H9 (cell line): Measurements from ENCODE around the gene VAMP2. TPM values are rescaled to one million over a fixed set of nuclear protein-coding genes. Genes with fewer than 3 reads are reported as not detected.

ENCODE experiments used
- DNase-seq: peaks from one replicate; pipeline ENCODE4 v3.0.0-alpha.2; 2017
- H2AFZ ChIP-seq: one replicate; pipeline ENCODE4 v1.6.1; 2013; ENCODE audit warnings: mild to moderate bottlenecking, low read length, control low read depth, moderate library complexity
- H2AK5ac ChIP-seq: 2 replicates; pipeline ENCODE4 v1.6.1; 2013; ENCODE audit warnings: low read length, control low read depth, mixed read lengths; ENCODE audit not compliant: insufficient read length
- H2BK120ac ChIP-seq: one replicate; pipeline ENCODE4 v1.6.1; 2013; ENCODE audit warnings: low read depth, mild to moderate bottlenecking, low read length, control low read depth, inconsistent platforms; ENCODE audit not compliant: poor library complexity, severe bottlenecking
- H2BK12ac ChIP-seq: 2 replicates; pipeline ENCODE4 v1.6.1; 2013; ENCODE audit warnings: low read length, control low read depth, mixed read lengths, low read depth; ENCODE audit not compliant: insufficient read length
- H2BK15ac ChIP-seq: 2 replicates; pipeline ENCODE4 v1.6.1; 2013; ENCODE audit warnings: low read depth, low read length, control low read depth
- H2BK20ac ChIP-seq: one replicate; pipeline ENCODE4 v1.6.1; 2013; ENCODE audit warnings: low read depth, mild to moderate bottlenecking, low read length, control low read depth, inconsistent platforms; ENCODE audit not compliant: poor library complexity, severe bottlenecking
- H2BK5ac ChIP-seq: 2 replicates; pipeline ENCODE4 v1.6.1; 2013; ENCODE audit warnings: low read length, control low read depth, mixed read lengths; ENCODE audit not compliant: insufficient read length
- H3K14ac ChIP-seq: 2 replicates; pipeline ENCODE4 v1.6.1; 2013; ENCODE audit warnings: low read length, control low read depth; ENCODE audit not compliant: insufficient read depth
- H3K18ac ChIP-seq: 2 replicates; pipeline ENCODE4 v1.6.1; 2013; ENCODE audit warnings: low read depth, mild to moderate bottlenecking, mixed read lengths, low read length, control low read depth; ENCODE audit not compliant: insufficient read length
- H3K23ac ChIP-seq: 2 replicates; pipeline ENCODE4 v1.6.1; 2013; ENCODE audit warnings: low read length, control low read depth, mixed read lengths, low read depth; ENCODE audit not compliant: insufficient read length
- H3K23me2 ChIP-seq: 2 replicates; pipeline ENCODE4 v1.6.1; 2013; ENCODE audit warnings: low read depth, mild to moderate bottlenecking, mixed read lengths, low read length, control low read depth; ENCODE audit not compliant: insufficient read length, poor library complexity, severe bottlenecking
- H3K27ac ChIP-seq: 2 replicates; pipeline ENCODE4 v1.5.1; 2013; ENCODE audit warnings: low read length, control low read depth, mixed read lengths, low read depth; ENCODE audit not compliant: insufficient read length
- H3K27me3 ChIP-seq: 2 replicates; pipeline ENCODE4 v1.6.1; 2013; ENCODE audit warnings: low read length, control low read depth, inconsistent platforms; ENCODE audit not compliant: insufficient read depth
- H3K4ac ChIP-seq: 2 replicates; pipeline ENCODE4 v1.6.1; 2013; ENCODE audit warnings: low read depth, mild to moderate bottlenecking, control low read depth, inconsistent platforms, low read length, moderate library complexity
- H3K4me1 ChIP-seq: 2 replicates; pipeline ENCODE4 v1.6.1; 2013; ENCODE audit warnings: low read length, control low read depth, inconsistent platforms; ENCODE audit not compliant: insufficient read depth
- H3K4me2 ChIP-seq: 2 replicates; pipeline ENCODE4 v1.6.1; 2013; ENCODE audit warnings: low read length, control low read depth, mixed read lengths; ENCODE audit not compliant: insufficient read length, insufficient read depth
- H3K56ac ChIP-seq: 2 replicates; pipeline ENCODE4 v1.6.1; 2013; ENCODE audit warnings: low read depth, mild to moderate bottlenecking, mixed read lengths, low read length, control low read depth; ENCODE audit not compliant: insufficient read length
- H3K79me1 ChIP-seq: 2 replicates; pipeline ENCODE4 v1.6.1; 2013; ENCODE audit warnings: low read depth, mild to moderate bottlenecking, moderate library complexity, low read length, control low read depth, inconsistent platforms; ENCODE audit not compliant: insufficient read depth, poor library complexity, severe bottlenecking
- H3K79me2 ChIP-seq: 2 replicates; pipeline ENCODE4 v1.6.1; 2013; ENCODE audit warnings: low read length, control low read depth, inconsistent platforms; ENCODE audit not compliant: insufficient read depth
- H3K9ac ChIP-seq: 2 replicates; pipeline ENCODE4 v1.6.1; 2013; ENCODE audit warnings: low read length, control low read depth, mixed read lengths; ENCODE audit not compliant: insufficient read length; ENCODE audit errors: extremely low read depth
- H3K9me3 ChIP-seq: one replicate; pipeline ENCODE4 v1.6.1; 2013; ENCODE audit warnings: low read depth, low read length, inconsistent platforms; ENCODE audit not compliant: control insufficient read depth
- H3T11ph ChIP-seq: one replicate; pipeline ENCODE4 v1.6.1; 2013; ENCODE audit warnings: mild to moderate bottlenecking, low read length, control low read depth, inconsistent platforms
- H4K20me1 ChIP-seq: one replicate; pipeline ENCODE4 v1.6.1; 2013; ENCODE audit not compliant: control insufficient read depth, insufficient read length, insufficient read depth
- H4K5ac ChIP-seq: 2 replicates; pipeline ENCODE4 v1.6.1; 2013; ENCODE audit warnings: low read depth, mild to moderate bottlenecking, mixed read lengths, low read length, control low read depth; ENCODE audit not compliant: insufficient read length
- H4K8ac ChIP-seq: replicated peaks from 2 replicates; pipeline ENCODE4 v1.6.1; 2013; ENCODE audit warnings: low read length, control low read depth, mixed read lengths, low read depth; ENCODE audit not compliant: insufficient read length
- H4K91ac ChIP-seq: 2 replicates; pipeline ENCODE4 v1.6.1; 2013; ENCODE audit warnings: low read depth, mild to moderate bottlenecking, moderate library complexity, mixed read lengths, low read length, control low read depth; ENCODE audit not compliant: insufficient read length
- H3K27ac Mint-ChIP-seq, 3 experiments: 2 replicates in 2 of 3; 3 replicates in 1 of 3; pipeline ENCODE4 v1.8.0; 2020 to 2021; ENCODE audit warnings: mixed read lengths in 3 of 3, mild to moderate bottlenecking in 1 of 3, moderate library complexity in 1 of 3
- H3K27me3 Mint-ChIP-seq: 2 replicates; pipeline ENCODE4 v1.8.0; 2021; ENCODE audit warnings: low read depth, mild to moderate bottlenecking, moderate library complexity, mixed read lengths
- H3K36me3 Mint-ChIP-seq, 3 experiments: 2 replicates in 2 of 3; 3 replicates in 1 of 3; pipeline ENCODE4 v1.8.0; 2020 to 2021; ENCODE audit warnings: low read depth in 3 of 3, mixed read lengths in 3 of 3; ENCODE audit not compliant: insufficient read depth in 1 of 3
- H3K4me1 Mint-ChIP-seq, 2 experiments: 2 replicates each; pipeline ENCODE4 v1.8.0; 2020; ENCODE audit warnings: mixed read lengths in 2 of 2
- H3K4me3 Mint-ChIP-seq, 2 experiments: 2 replicates in 1 of 2; 3 replicates in 1 of 2; pipeline ENCODE4 v1.8.0; 2020 to 2021; ENCODE audit warnings: mild to moderate bottlenecking in 2 of 2, mixed read lengths in 2 of 2, moderate library complexity in 1 of 2
- H3K9me3 Mint-ChIP-seq, 2 experiments: 2 replicates in 1 of 2; 3 replicates in 1 of 2; pipeline ENCODE4 v1.8.0; 2020; ENCODE audit warnings: mild to moderate bottlenecking in 2 of 2, mixed read lengths in 2 of 2, moderate library complexity in 1 of 2
- WGBS: extraction: QIAGEN DNeasy Blood & Tissue Kit; methylation state at CpG from one replicate; pipeline ENCODE4 v1.1.7; 2013; ENCODE audit warnings: missing lambda C conversion rate, low lambda C conversion rate, mixed read lengths; ENCODE audit not compliant: insufficient read length; ENCODE audit errors: extremely low coverage; 5-methylcytosine and 5-hydroxymethylcytosine counted together
- total RNA-seq: library from RNA; stranded (reverse); gene quantifications from 2 replicates; pipeline ENCODE4 v1.2.1, GENCODE V29; 2021
- TF ChIP-seq, protein P1 (sequence below): fragments of 200-600 bp; sonication (generic); conservative IDR thresholded peaks from 3 replicates; pipeline ENCODE4 v1.8.0; 2021; ENCODE audit warnings: antibody characterized with exemption, mild to moderate bottlenecking

VAMP2 gene
- total RNA-seq, 1 experiment from 2014 or later = 22.8 TPM

- Histone ChIP-seq H3K9ac (peak overlapping the region; percentile 37), H3K56ac (no peak overlapping the region), H2AK5ac (no peak overlapping the region), H3K4ac (no peak overlapping the region), H4K8ac (no peak overlapping the region), H3K4me2 (peak overlapping the region; percentile 60), H3K14ac (no peak overlapping the region), H4K5ac (no peak overlapping the region), H2BK20ac (no peak overlapping the region), H3K79me2 (no peaks in the 10 kb centered on the region), H3T11ph (no peak overlapping the region), H3K4me1 (no peaks in the 10 kb centered on the region), H3K23ac (no peak overlapping the region), H2BK15ac (no peak overlapping the region), H3K79me1 (no peaks in the 10 kb centered on the region), H3K27ac (no peak overlapping the region), H2AFZ (peak overlapping the region; percentile 87), H2BK12ac (no peak overlapping the region), H2BK5ac (no peak overlapping the region), H3K23me2 (peaks cover 8% of the 10 kb centered on the region), H2BK120ac (no peak overlapping the region), H4K20me1 (no peaks in the 10 kb centered on the region), H4K91ac (no peak overlapping the region), H3K9me3 (no peaks in the 10 kb centered on the region), H3K18ac (no peak overlapping the region), H3K27me3 (no peaks in the 10 kb centered on the region)
- Mint-ChIP-seq H3K4me3 (no peak overlapping the region), H3K4me1 (peaks cover 6 to 15% of the 10 kb centered on the region in 2 experiments), H3K27ac (no peak overlapping the region), H3K27me3 (peaks cover 6% of the 10 kb centered on the region), H3K36me3 (peaks cover 6 to 32% (median 22%) of the 10 kb centered on the region in 3 experiments; a peak in 6 of 7 replicates), H3K9me3 (no peaks in the 10 kb centered on the region)
- WGBS = no CpG with 5 or more reads among the region's 7 CpGs
- TF ChIP-seq, protein P1, sequence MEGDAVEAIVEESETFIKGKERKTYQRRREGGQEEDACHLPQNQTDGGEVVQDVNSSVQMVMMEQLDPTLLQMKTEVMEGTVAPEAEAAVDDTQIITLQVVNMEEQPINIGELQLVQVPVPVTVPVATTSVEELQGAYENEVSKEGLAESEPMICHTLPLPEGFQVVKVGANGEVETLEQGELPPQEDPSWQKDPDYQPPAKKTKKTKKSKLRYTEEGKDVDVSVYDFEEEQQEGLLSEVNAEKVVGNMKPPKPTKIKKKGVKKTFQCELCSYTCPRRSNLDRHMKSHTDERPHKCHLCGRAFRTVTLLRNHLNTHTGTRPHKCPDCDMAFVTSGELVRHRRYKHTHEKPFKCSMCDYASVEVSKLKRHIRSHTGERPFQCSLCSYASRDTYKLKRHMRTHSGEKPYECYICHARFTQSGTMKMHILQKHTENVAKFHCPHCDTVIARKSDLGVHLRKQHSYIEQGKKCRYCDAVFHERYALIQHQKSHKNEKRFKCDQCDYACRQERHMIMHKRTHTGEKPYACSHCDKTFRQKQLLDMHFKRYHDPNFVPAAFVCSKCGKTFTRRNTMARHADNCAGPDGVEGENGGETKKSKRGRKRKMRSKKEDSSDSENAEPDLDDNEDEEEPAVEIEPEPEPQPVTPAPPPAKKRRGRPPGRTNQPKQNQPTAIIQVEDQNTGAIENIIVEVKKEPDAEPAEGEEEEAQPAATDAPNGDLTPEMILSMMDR = no peak
- peak; percentile 34 for DNase-seq
Measured at GRCh38 chr17:8138374-8138671, 24.4 kb downstream of the VAMP2 start.
